HG02870 (cell line): Measurements from ENCODE around the gene AKAP7.
A peak's percentile ranks its signal among the peaks of the same experiment; 100 is the strongest.

ENCODE experiments used
- ATAC-seq: cut with Tn5 transposase; IDR thresholded peaks from one replicate; pipeline ENCODE4 v1.9.1; 2021; ENCODE audit warnings: mild to moderate bottlenecking, moderate library complexity; ENCODE audit not compliant: unreplicated experiment

The AKAP7 gene

DNA sequence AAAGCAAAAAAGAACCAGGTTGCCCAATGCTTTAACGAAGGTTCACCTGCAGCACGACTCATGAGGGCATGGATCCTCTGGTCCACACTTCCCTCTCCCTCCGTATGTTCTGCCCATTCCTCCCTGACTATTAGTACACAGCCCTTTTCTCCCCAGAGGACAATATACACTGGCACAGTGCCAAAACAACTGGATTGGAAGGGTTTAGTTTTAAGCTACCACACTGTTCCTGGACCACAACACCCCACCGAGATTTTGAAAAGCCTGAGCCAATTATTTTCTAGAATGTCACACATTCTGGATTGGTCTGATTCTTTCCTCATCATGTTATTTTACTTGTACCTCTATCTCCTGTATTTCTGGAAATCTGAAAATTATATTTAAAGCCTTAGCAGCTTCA lies 2.9 kb upstream of the AKAP7 start:
- no peak for ATAC-seq

GRCh38 chr6:131134220-131134979 lies 867 bp upstream of the AKAP7 start:
- ATAC-seq: no peak

- no peak for ATAC-seq
These were observed 355 bp upstream of the AKAP7 start for GRCh38 chr6:131134980-131135243.

DNA sequence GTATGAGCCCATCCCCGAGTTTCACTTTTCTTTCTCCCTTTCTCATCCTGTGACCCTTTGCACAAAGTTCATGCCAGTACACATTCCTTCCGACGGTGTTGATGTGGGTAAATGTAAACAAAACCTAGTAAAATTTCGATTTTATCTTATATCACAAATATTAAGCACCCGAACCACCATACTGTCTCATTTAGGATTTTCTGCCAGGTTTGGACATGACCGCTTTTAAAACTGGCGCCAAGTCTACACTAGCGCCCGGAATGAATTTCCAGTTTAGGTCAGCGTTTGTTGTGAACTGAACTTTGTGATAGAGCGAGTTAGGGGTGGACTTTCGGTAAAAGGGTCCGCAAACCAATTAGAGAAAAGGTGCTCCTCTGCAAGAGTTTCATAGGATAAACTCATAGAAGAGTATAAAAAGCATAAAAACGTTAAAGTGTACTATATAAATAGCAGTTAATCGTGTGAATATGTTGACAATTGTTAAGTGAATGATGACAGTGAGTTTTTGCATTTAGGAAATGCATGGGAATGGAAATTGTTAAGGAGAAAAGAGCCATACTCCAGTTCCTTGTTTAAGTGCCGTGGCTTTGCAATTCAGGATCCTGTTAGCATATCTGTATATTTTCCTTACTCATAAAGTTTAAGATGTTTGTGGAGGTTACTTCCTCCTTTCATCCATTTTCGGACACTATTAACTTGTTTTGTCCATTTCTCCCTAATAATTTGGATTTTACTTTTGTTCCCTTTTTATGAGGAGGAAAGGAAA lies 937 bp downstream of the AKAP7 start:
- ATAC-seq: peak; percentile 7

DNA sequence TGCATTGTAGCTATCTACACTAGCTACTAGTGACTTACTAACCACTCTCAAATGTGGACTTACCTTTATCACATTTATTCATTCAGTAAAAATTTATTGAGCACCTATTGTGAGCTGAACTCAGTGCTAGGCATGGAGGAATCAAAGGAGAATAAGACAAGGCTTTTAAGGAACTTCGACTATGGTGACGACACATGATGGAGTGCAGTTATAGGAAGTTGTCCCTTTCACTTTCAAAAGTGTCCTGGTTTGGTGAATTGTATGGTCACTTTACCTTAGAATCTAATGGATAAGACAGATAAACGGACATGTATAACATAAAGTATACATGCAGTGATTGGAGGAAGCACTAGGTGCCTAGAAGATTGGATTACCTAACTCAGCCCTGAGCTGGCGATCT lies 4.3 kb downstream of the AKAP7 start:
- ATAC-seq: no peak

DNA sequence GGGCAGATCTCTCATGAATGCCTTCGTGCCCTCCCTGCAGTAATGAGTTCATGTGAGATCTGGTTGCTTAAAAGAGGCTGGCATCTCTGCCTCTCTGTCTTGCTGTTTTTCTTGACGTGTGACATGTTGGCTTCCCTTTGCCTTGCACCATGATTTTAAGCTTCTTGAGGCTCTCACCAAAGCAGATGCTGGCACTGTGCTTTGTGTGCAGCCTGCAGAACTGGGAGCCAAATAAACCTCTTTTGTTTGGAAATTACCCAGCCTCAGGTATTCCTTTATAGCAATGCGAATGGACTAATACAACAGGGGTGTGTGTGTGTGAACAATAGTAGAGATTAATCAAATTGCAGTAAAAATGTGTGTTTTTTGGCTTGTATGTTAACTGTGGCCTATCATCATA lies 8.1 kb downstream of the AKAP7 start:
- no peak for ATAC-seq

- ATAC-seq: no peak
These were observed 11.6 kb downstream of the AKAP7 start for GRCh38 chr6:131146865-131147264.

DNA sequence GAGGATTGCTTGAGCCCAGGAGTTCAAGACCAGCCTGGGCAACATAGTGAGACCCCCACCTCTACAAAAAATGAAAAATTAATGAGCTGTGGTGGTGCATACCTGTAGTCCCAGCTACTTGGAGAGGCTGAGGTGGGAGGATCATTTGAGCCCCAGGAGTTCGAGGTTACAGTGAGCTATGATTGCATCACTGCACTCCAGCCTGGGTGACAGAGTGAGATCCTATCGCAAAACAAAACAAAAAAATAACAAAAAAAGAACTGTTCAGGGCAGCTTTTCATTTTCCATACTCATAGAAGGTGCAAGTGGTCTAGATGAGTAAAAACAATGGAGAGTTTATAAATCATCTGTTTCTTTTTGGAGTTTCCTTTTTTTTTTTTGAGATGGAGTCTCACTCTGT lies 21.1 kb downstream of the AKAP7 start:
- ATAC-seq: no peak

DNA sequence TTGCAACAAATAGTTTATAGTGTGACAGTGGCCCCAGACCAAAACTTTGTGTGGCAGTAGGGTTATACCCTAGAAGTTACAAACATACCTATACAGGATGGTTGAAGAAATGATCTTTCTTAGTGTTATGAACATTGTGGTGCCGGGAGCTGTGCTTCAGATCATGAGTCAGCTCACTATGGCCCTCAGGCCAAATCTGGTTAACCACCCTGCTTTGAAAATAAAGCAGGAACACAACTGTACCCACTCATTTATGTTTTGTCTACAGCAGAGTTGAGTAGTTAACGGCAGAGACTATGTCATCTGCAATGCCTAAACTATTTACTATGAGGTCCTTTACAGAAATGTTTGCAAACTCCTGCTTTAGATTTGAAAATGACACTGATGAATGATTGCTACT lies 24.3 kb downstream of the AKAP7 start:
- no peak for ATAC-seq

GRCh38 chr6:131160254-131160758 lies 25.0 kb downstream of the AKAP7 start:
- ATAC-seq: no peak

DNA sequence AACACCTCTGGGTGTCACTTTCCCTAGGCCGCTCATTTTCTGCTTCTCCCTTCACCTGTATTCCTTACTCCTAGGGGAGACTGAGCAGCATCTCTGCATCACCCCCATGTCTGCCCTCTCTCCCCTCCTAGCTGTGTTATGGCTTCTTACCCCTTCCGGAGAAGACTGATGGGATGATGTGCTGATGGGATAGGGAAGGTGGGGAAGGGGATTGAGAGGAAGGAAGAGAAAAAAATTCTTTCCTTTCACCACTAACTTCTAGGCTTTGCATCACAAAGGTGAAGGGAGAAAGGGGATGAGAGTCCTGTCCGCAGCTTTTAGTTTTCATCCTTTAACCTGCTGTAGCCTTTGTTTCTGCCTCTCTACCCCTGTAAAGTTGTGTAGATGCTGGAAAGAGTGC lies 26.7 kb downstream of the AKAP7 start:
- ATAC-seq: no peak

GRCh38 chr6:131163886-131164285 lies 28.6 kb downstream of the AKAP7 start:
- ATAC-seq: no peak

DNA sequence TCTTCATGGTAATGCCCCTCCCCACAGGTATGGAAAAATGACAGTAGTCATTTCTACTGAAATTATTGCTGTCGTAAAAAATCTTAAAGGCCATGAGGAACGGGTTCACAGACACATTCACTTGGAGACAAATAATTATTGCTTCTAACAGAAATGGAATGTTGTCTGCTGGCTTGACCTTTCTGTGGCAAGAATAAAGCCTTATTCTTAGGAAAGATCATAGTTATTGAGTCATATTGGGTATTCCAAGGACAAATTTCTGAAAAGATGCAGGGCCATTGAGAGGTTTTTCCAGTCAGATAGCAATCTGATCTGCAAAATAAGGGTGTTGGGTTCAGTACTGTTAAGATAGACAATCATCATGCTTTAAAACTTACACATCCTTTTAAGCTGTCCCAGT lies 29.2 kb downstream of the AKAP7 start:
- ATAC-seq: no peak

- ATAC-seq: no peak
These were observed 32.5 kb downstream of the AKAP7 start for GRCh38 chr6:131167773-131168172.

- no peak for ATAC-seq
These were observed 34.3 kb downstream of the AKAP7 start for GRCh38 chr6:131169613-131170012.

- no peak for ATAC-seq
These were observed 37.0 kb downstream of the AKAP7 start for GRCh38 chr6:131172222-131172621.

DNA sequence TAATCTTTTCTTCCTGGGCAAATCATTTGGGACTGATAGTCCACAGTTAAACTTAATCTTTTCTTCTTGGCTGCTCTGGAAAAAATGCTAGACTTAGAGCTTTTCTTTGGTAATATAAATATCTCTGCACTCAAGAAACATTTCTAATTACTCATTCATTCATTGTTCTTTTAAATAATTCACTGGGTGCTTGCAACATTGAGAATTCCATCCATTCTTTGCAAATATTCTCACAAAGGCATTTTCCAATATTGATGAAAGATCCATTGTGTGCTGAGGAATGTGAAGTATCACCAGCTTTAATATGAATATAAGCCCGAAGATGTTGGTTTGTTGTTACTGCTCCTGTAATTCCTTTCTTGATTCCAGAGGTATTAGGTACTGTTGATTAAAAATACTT lies 38.4 kb downstream of the AKAP7 start:
- ATAC-seq: no peak

DNA sequence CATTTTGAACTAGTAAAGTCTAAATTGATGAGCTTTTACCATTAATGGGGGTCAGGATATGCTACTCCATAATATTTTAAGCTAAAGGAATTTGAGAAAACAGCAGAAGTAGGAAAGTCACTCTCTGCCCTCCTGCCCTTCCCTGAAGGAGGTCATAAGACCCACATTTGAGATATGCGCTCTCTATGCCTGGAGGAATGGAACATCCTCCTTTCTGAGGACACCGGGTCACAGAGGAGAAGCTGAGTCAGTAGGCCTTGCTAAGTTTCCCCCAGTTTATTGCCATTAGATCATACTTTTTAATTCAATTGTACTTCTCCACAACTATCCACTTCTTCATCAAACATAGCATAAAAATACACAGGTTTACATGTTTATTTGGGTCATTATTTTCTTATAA lies 40.3 kb downstream of the AKAP7 start:
- ATAC-seq: no peak

GRCh38 chr6:131177996-131178395 lies 42.7 kb downstream of the AKAP7 start:
- no peak for ATAC-seq

DNA sequence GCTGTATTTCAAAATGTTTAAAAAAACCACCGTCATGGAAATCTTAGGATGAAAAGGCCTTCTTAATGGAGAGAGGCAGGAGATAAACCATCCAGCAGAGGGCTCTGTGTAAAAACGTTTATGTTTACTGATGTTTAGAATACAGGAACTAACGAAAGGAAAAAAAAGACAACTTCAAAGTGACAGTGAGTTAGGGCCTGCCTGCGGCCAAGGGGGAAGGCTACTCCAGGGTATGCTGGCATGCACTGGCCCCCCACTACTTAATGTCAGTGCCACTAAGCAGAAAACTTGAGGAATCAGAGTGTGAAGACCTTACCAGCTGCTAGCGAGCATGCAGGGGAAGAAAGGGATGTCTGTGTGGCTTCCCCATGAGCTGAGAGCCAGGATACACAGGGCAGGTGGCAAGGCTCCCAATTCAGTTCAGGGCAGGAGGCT lies 47.7 kb downstream of the AKAP7 start:
- no peak for ATAC-seq

DNA sequence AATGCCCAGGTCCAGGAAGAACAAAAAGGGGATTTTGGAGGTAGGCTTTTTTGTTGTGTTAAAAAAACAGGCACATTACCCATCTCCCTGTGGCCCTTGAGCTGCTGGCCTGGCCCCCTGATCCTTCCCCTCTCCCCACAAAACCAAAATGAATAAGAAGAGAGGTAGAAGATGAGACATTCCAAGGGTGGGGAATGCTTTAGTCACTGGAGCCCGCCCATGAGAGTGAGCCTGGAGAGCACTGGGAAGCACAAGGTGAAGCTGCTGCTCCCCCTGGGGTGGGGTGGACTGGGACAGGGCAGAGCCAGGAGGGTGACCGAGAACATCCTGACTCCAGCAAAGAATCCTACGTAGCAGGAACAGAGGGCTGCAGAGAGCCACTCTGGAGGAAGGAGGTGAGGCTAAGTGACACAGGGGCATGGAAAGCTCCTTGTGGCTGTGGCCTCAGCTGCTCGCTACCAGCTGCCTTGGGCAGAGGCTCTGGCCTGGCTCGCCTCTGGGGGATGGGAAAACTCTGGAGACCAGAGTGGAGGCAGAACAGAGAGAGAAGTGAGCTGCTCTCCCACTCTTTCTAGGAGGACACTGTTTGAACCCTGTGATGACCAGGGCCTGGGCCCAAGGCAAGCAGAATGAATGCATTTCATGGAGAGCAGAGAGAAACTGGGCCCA lies 48.3 kb downstream of the AKAP7 start:
- no peak for ATAC-seq

DNA sequence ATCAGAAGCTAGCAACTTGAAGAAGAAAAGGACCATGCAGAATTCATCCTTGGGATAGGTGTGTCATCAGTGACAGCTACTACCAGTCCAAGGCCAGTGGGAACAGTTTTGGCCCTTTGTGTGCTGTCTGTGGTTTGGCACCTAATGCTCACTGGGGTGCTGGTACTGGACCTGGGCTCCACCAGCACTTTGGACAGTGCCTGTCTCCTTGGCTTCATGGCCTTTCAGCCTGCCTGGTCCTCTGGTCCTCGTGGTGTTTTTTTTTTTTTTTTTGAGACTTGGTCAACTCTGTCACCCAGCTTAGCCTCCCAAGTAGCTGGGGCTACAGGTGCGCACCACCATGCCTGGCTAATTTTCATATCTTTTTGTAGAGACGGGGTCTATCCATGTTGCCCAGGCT lies 56.3 kb downstream of the AKAP7 start:
- no peak for ATAC-seq
